Fibroblast of pulmonary artery (primary cell): ENCODE results near the gene CHADL.
A peak's percentile ranks its signal among the peaks of the same experiment; 100 is the strongest.

Experiments used
- DNase-seq: peaks from one replicate; pipeline ENCODE4 v3.0.0-alpha.2; 2010; ENCODE audit warnings: low read depth
- H3K4me3 ChIP-seq: replicated peaks from 2 replicates; pipeline ENCODE4 v1.5.1; 2011; ENCODE audit warnings: low read depth, mild to moderate bottlenecking, control low read depth, low read length, moderate library complexity
- TF ChIP-seq, protein P1 (sequence below): IDR thresholded peaks from 2 replicates; pipeline ENCODE4 v1.5.1; 2011; ENCODE audit warnings: mild to moderate bottlenecking, control low read depth, low read length, inconsistent platforms; ENCODE audit errors: missing control alignments

Gene CHADL, protein sequence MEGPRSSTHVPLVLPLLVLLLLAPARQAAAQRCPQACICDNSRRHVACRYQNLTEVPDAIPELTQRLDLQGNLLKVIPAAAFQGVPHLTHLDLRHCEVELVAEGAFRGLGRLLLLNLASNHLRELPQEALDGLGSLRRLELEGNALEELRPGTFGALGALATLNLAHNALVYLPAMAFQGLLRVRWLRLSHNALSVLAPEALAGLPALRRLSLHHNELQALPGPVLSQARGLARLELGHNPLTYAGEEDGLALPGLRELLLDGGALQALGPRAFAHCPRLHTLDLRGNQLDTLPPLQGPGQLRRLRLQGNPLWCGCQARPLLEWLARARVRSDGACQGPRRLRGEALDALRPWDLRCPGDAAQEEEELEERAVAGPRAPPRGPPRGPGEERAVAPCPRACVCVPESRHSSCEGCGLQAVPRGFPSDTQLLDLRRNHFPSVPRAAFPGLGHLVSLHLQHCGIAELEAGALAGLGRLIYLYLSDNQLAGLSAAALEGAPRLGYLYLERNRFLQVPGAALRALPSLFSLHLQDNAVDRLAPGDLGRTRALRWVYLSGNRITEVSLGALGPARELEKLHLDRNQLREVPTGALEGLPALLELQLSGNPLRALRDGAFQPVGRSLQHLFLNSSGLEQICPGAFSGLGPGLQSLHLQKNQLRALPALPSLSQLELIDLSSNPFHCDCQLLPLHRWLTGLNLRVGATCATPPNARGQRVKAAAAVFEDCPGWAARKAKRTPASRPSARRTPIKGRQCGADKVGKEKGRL

GRCh38 chr22:41240377-41241132 is at the start of gene CHADL:
TSS of gene CHADL (minus strand) at chr22:41240931. CDS start at chr22:41240881, 50 bp downstream.
- no peak for DNase-seq
- TF ChIP-seq, protein P1, sequence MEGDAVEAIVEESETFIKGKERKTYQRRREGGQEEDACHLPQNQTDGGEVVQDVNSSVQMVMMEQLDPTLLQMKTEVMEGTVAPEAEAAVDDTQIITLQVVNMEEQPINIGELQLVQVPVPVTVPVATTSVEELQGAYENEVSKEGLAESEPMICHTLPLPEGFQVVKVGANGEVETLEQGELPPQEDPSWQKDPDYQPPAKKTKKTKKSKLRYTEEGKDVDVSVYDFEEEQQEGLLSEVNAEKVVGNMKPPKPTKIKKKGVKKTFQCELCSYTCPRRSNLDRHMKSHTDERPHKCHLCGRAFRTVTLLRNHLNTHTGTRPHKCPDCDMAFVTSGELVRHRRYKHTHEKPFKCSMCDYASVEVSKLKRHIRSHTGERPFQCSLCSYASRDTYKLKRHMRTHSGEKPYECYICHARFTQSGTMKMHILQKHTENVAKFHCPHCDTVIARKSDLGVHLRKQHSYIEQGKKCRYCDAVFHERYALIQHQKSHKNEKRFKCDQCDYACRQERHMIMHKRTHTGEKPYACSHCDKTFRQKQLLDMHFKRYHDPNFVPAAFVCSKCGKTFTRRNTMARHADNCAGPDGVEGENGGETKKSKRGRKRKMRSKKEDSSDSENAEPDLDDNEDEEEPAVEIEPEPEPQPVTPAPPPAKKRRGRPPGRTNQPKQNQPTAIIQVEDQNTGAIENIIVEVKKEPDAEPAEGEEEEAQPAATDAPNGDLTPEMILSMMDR = no peak

GRCh38 chr22:41289671-41290070 is 48.9 kb upstream of the CHADL start:
- no peak for DNase-seq
- no peak overlapping the region for H3K4me3 ChIP-seq
- TF ChIP-seq, protein P1 = no peak

More at GRCh38 chr22:41240377-41241132, at the start of gene CHADL:
- no peak within 1 kb of the TSS for H3K4me3 ChIP-seq

GRCh38 chr22:41288245-41288946 is 47.7 kb upstream of the CHADL start:
- peak; percentile 71 for DNase-seq
- H3K4me3 ChIP-seq = no peak overlapping the region
- TF ChIP-seq, protein P1 = no peak

GRCh38 chr22:41286639-41287091 is 45.9 kb upstream of the CHADL start:
- H3K4me3 ChIP-seq = peak overlapping the region; percentile 65
- TF ChIP-seq, protein P1 = no peak
- peak; percentile 45 for DNase-seq

GRCh38 chr22:41285820-41286638 is 45.3 kb upstream of the CHADL start, which contains the start of gene RANGAP1:
TSS of gene RANGAP1 (minus strand) at chr22:41286187. CDS start at chr22:41281044, 5,143 bp downstream.
- DNase-seq = peak; percentile 99
- TF ChIP-seq, protein P1 = peak; percentile 6
- peak within 1 kb of the TSS; percentile 84 for H3K4me3 ChIP-seq
